HTERT RPE-1 (cell line): ENCODE data around the gene ZFPM1.

Experiments
- in situ Hi-C: fragments of 300-500 bp; cut with MboI; formaldehyde crosslinking; loops from 4 replicates; pipeline ENCODE4 v1.14.3; 2020; ENCODE audit warnings: low sequenced_read_pairs

Gene ZFPM1

GRCh38 chr16:88417684-88418476 lies 35.2 kb upstream of the ZFPM1 start:
- in situ Hi-C loops = no loop called here

- in situ Hi-C loops = no loop called here
These were observed 34.2 kb upstream of the ZFPM1 start for GRCh38 chr16:88418869-88419268.

GRCh38 chr16:88419790-88420189 lies 33.3 kb upstream of the ZFPM1 start:
- in situ Hi-C loops = no loop called here

- in situ Hi-C loops = no loop called here
These were observed 32.6 kb upstream of the ZFPM1 start for GRCh38 chr16:88420496-88420895.

- in situ Hi-C loops = no loop called here
These were observed 31.8 kb upstream of the ZFPM1 start for GRCh38 chr16:88421301-88421700.

GRCh38 chr16:88421871-88422433 lies 31.1 kb upstream of the ZFPM1 start:
- in situ Hi-C loops = no loop called here

- in situ Hi-C loops = no loop called here
These were observed 30.2 kb upstream of the ZFPM1 start for GRCh38 chr16:88422733-88423447.

GRCh38 chr16:88423448-88423850 lies 29.6 kb upstream of the ZFPM1 start:
- in situ Hi-C loops = no loop called here

- in situ Hi-C loops = no loop called here
These were observed 28.4 kb upstream of the ZFPM1 start for GRCh38 chr16:88424587-88425235.

GRCh38 chr16:88426018-88426417 lies 27.1 kb upstream of the ZFPM1 start:
- in situ Hi-C loops = no loop called here

- in situ Hi-C loops = no loop called here
These were observed 25.7 kb upstream of the ZFPM1 start for GRCh38 chr16:88427376-88427775.

- in situ Hi-C loops = no loop called here
These were observed 24.9 kb upstream of the ZFPM1 start for GRCh38 chr16:88428156-88428555.

GRCh38 chr16:88428616-88429386 lies 24.3 kb upstream of the ZFPM1 start:
- in situ Hi-C loops = no loop called here

- in situ Hi-C loops = no loop called here
These were observed 23.5 kb upstream of the ZFPM1 start for GRCh38 chr16:88429387-88430184.

- in situ Hi-C loops = no loop called here
These were observed 22.9 kb upstream of the ZFPM1 start for GRCh38 chr16:88430185-88430523.

- in situ Hi-C loops = no loop called here
These were observed 22.3 kb upstream of the ZFPM1 start for GRCh38 chr16:88430524-88431446.

- in situ Hi-C loops = no loop called here
These were observed 21.4 kb upstream of the ZFPM1 start for GRCh38 chr16:88431651-88432050.

GRCh38 chr16:88432174-88432573 lies 20.9 kb upstream of the ZFPM1 start:
- in situ Hi-C loops = no loop called here

GRCh38 chr16:88432753-88433152 lies 20.3 kb upstream of the ZFPM1 start:
- in situ Hi-C loops = no loop called here
